Esophagus muscularis mucosa (tissue), 4 donors: Measurements from ENCODE around the gene TNRC18. TPM values are rescaled to one million over a fixed set of nuclear protein-coding genes. Genes with fewer than 3 reads are reported as not detected.

Experiments used
- DNase-seq: peaks from one replicate; pipeline ENCODE4 v3.0.0-alpha.2; 2017; ENCODE audit errors: extremely low spot score
- H3K27ac ChIP-seq, 4 donors: fragments of 200-600 bp; sonication (generic); replicated peaks in 1 of 4; 1 replicate in 3 of 4; 2 replicates in 1 of 4; pipeline ENCODE4 v1.5.1; 2016 to 2019; ENCODE audit warnings: mild to moderate bottlenecking in 1 of 4
- H3K27me3 ChIP-seq, 4 donors: fragments of 200-600 bp; sonication (generic); one replicate each; pipeline versions ENCODE4 v1.5.1 to v1.6.0; 2016 to 2019
- H3K36me3 ChIP-seq, 4 donors: fragments of 200-600 bp; sonication (generic); one replicate each; pipeline ENCODE4 v1.5.1; 2016 to 2019
- H3K4me1 ChIP-seq, 4 donors: fragments of 200-600 bp; sonication (generic); one replicate each; pipeline ENCODE4 v1.5.1; 2016 to 2019
- H3K4me3 ChIP-seq, 4 donors: fragments of 200-600 bp; sonication (generic); 1 replicate in 2 of 4; 2 replicates in 2 of 4; pipeline ENCODE4 v1.5.1; 2016 to 2019; ENCODE audit warnings: mild to moderate bottlenecking in 4 of 4, moderate library complexity in 1 of 4
- H3K9me3 ChIP-seq, 4 donors: fragments of 200-600 bp; sonication (generic); 1 replicate in 3 of 4; 2 replicates in 1 of 4; pipeline ENCODE4 v1.5.1; 2016 to 2019
- CTCF ChIP-seq, 3 experiments: fragments of 200-600 bp in 2 of 3; fragments of 450-650 bp in 1 of 3; sonication (generic) in 2 of 3; IDR thresholded peaks; one replicate each; pipeline ENCODE4 v1.5.1; 2017 to 2019; ENCODE audit warnings: antibody characterized with exemption in 3 of 3, mild to moderate bottlenecking in 2 of 3, moderate library complexity in 1 of 3
- EP300 ChIP-seq: sonication (generic); formaldehyde crosslinking; IDR thresholded peaks from one replicate; pipeline ENCODE4 v1.6.1; 2017; ENCODE audit warnings: antibody characterized with exemption
- POLR2A ChIP-seq: fragments of 450-650 bp; IDR thresholded peaks from one replicate; pipeline ENCODE4 v1.6.1; 2017; ENCODE audit warnings: antibody characterized with exemption, moderate library complexity, mild to moderate bottlenecking, low read depth
- POLR2AphosphoS5 ChIP-seq, 2 donors: sonication (generic); formaldehyde crosslinking; IDR thresholded peaks; one replicate each; pipeline ENCODE4 v1.6.1; 2017; ENCODE audit warnings: antibody characterized with exemption in 2 of 2
- WGBS: methylation state at CpG from one replicate; pipeline ENCODE4 v1.1.5; 2018; 5-methylcytosine and 5-hydroxymethylcytosine counted together
- intact Hi-C: fragments of 100-400 bp; cut with DNase I; formaldehyde crosslinking; loops from one replicate; pipeline ENCODE4 v1.15.1; 2023
- total RNA-seq, 4 donors: library from RNA; depleted of rRNA; stranded (reverse); fragments of >200 nt; gene quantifications; one replicate each; pipeline versions ENCODE4 v1.1.0 to v1.2.1, GENCODE V29; 2016

Gene TNRC18
- total RNA-seq, 4 donors from 2014 or later = 101 to 277 (median 166) TPM

- no peaks in the 10 kb centered on the region for H3K27me3 ChIP-seq
- TF ChIP-seq EP300 (no peak), POLR2A (no peak), POLR2AphosphoS5 (IDR thresholded peaks at IDR 0.05) (no peak), CTCF (IDR thresholded peaks at IDR 0.05) (no peak)
- H3K4me1 ChIP-seq = peaks cover 47 to 99% (median 94%) of the 10 kb centered on the region in 4 donors
- no peaks in the 10 kb centered on the region for H3K9me3 ChIP-seq
- H3K4me3 ChIP-seq = peak overlapping the region in 3 of 4 donors; percentile 24 to 33 (median 25)
- H3K27ac ChIP-seq = peak overlapping the region; percentile 12 to 66 (median 52)
- intact Hi-C loops = no loop called here
- WGBS = 28% methylated on average over 8 of the region's 20 CpGs
- H3K36me3 ChIP-seq = peaks cover under 1 to 29% (median 27%) of the 10 kb centered on the region in 4 donors
- no peak for DNase-seq
Measured at GRCh38 chr7:5382281-5382892, 41.2 kb downstream of the TNRC18 start.

- intact Hi-C loops = no loop called here
- H3K4me1 ChIP-seq = peaks cover 47 to 99% (median 89%) of the 10 kb centered on the region in 4 donors
- DNase-seq = no peak
- no peaks in the 10 kb centered on the region for H3K9me3 ChIP-seq
- no peaks in the 10 kb centered on the region for H3K27me3 ChIP-seq
- H3K36me3 ChIP-seq = peaks cover 6 to 29% (median 27%) of the 10 kb centered on the region in 4 donors
- 71% methylated on average over 11 of the region's 11 CpGs for WGBS
- peak overlapping the region; percentile 36 to 66 (median 43) for H3K27ac ChIP-seq
- no peak overlapping the region for H3K4me3 ChIP-seq
- TF ChIP-seq POLR2A = no peak
- no peak for TF ChIP-seq EP300
- TF ChIP-seq POLR2AphosphoS5 (IDR thresholded peaks at IDR 0.05) = no peak
- no peak for TF ChIP-seq CTCF (IDR thresholded peaks at IDR 0.05)
Measured at GRCh38 chr7:5381071-5381772, 42.4 kb downstream of the TNRC18 start.

- intact Hi-C loops = no loop called here
- Histone ChIP-seq H3K27ac (peak overlapping the region; percentile 36 to 63 (median 43)), H3K9me3 (no peaks in the 10 kb centered on the region), H3K4me3 (no peak overlapping the region), H3K4me1 (peaks cover 47 to 100% (median 90%) of the 10 kb centered on the region in 4 donors), H3K36me3 (peaks cover 6 to 34% (median 31%) of the 10 kb centered on the region in 4 donors), H3K27me3 (no peaks in the 10 kb centered on the region)
- WGBS = 65% methylated on average over 11 of the region's 20 CpGs
- TF ChIP-seq POLR2AphosphoS5 (IDR thresholded peaks at IDR 0.05) (no peak), POLR2A (no peak), CTCF (IDR thresholded peaks at IDR 0.05) (no peak), EP300 (no peak)
- DNase-seq = no peak
Measured at GRCh38 chr7:5380350-5381070, 43.1 kb downstream of the TNRC18 start.

GRCh38 chr7:5379546-5379945 is 44.1 kb downstream of the TNRC18 start:
- no peak for DNase-seq
- no peaks in the 10 kb centered on the region for H3K27me3 ChIP-seq
- H3K36me3 ChIP-seq = peaks cover 6 to 38% (median 36%) of the 10 kb centered on the region in 4 donors
- 80% methylated on average over 12 of the region's 17 CpGs for WGBS
- no peak for TF ChIP-seq POLR2AphosphoS5 (IDR thresholded peaks at IDR 0.05)
- no peak for TF ChIP-seq POLR2A
- TF ChIP-seq CTCF (IDR thresholded peaks at IDR 0.05) = no peak
- no peak for TF ChIP-seq EP300
- intact Hi-C loops = no loop called here
- no peak overlapping the region for H3K4me3 ChIP-seq
- peaks cover 46 to 98% (median 84%) of the 10 kb centered on the region in 4 donors for H3K4me1 ChIP-seq
- peak overlapping the region; percentile 36 to 63 (median 43) for H3K27ac ChIP-seq
- no peaks in the 10 kb centered on the region for H3K9me3 ChIP-seq
